H1 (cell line): ENCODE data around the gene CHRM3. TPM values are rescaled to one million over a fixed set of nuclear protein-coding genes. Genes with fewer than 3 reads are reported as not detected.

Experiments
- CTCF ChIA-PET: fragments of 300-600 bp; sonication (Branson Sonifier 250); formaldehyde crosslinking; loops from one replicate; lab custom pipeline; 2021; ENCODE audit not compliant: partially characterized antibody; lab: Charles Lee
- POLR2A ChIA-PET: fragments of 300-600 bp; sonication (Branson Sonifier 250); formaldehyde crosslinking; loops from one replicate; lab custom pipeline; 2021; ENCODE audit warnings: inconsistent platforms; ENCODE audit not compliant: partially characterized antibody; lab: Charles Lee
- DNase-seq, 2 experiments: peaks; one replicate each; pipeline versions ENCODE4 v3.0.0 to v3.0.0-alpha.2; 2010 to 2022; ENCODE audit warnings: low spot score in 2 of 2, low read depth in 1 of 2, mixed read lengths in 1 of 2
- FAIRE-seq: peaks from 2 replicates; lab custom pipeline; 2011; peaks lifted over from hg19 to GRCh38; lab: Jason Lieb, UNC
- H2AFZ ChIP-seq: 2 replicates; pipeline ENCODE4 v1.8.1; 2012; ENCODE audit warnings: low read length, inconsistent platforms
- H2AK5ac ChIP-seq: 2 replicates; pipeline ENCODE4 v1.6.1; 2013; ENCODE audit warnings: low read depth, low read length
- H2BK120ac ChIP-seq: replicated peaks from 2 replicates; pipeline ENCODE3; 2013; ENCODE audit warnings: low read depth, low read length, inconsistent platforms
- H2BK12ac ChIP-seq: 2 replicates; pipeline ENCODE4 v1.6.1; 2013; ENCODE audit warnings: low read depth, low read length
- H2BK15ac ChIP-seq: 2 replicates; pipeline ENCODE4 v1.6.1; 2013; ENCODE audit warnings: low read length
- H2BK20ac ChIP-seq: 2 replicates; pipeline ENCODE4 v1.6.1; 2013; ENCODE audit warnings: low read length
- H2BK5ac ChIP-seq: 2 replicates; pipeline ENCODE4 v1.6.1; 2013; ENCODE audit warnings: low read depth, low read length
- H3K14ac ChIP-seq: 2 replicates; pipeline ENCODE4 v1.6.1; 2013; ENCODE audit warnings: inconsistent platforms; ENCODE audit not compliant: insufficient read length
- H3K18ac ChIP-seq: 2 replicates; pipeline ENCODE4 v1.6.1; 2013; ENCODE audit warnings: low read length; ENCODE audit errors: extremely low read depth
- H3K23ac ChIP-seq: 2 replicates; pipeline ENCODE4 v1.6.1; 2013; ENCODE audit warnings: inconsistent platforms; ENCODE audit not compliant: insufficient read length
- H3K23me2 ChIP-seq: 2 replicates; pipeline ENCODE4 v1.6.1; 2013; ENCODE audit warnings: low read depth, low read length
- H3K27ac ChIP-seq: 2 replicates; pipeline ENCODE4 v1.6.1; 2011; ENCODE audit warnings: low read depth, low read length, inconsistent platforms
- H3K27me3 ChIP-seq, 4 experiments: replicated peaks in 1 of 4; 1 replicate in 1 of 4; 2 replicates in 3 of 4; pipeline versions ENCODE4 v1.6.1 to v1.8.1; 2011 to 2013; ENCODE audit warnings: low read length in 3 of 4, mild to moderate bottlenecking in 3 of 4, inconsistent platforms in 2 of 4, mixed read lengths in 2 of 4, moderate library complexity in 1 of 4; ENCODE audit not compliant: control insufficient read depth in 3 of 4, insufficient read depth in 3 of 4; ENCODE audit errors: extremely low read depth in 1 of 4
- H3K36me3 ChIP-seq, 4 experiments: 2 replicates each; pipeline versions ENCODE4 v1.6.1 to v1.8.1; 2011 to 2013; ENCODE audit warnings: mild to moderate bottlenecking in 4 of 4, low read length in 3 of 4, moderate library complexity in 2 of 4, control low read depth in 1 of 4, inconsistent platforms in 1 of 4; ENCODE audit not compliant: insufficient read depth in 4 of 4, control insufficient read depth in 2 of 4
- H3K4ac ChIP-seq: replicated peaks from 2 replicates; pipeline ENCODE3; 2013; ENCODE audit warnings: low read length, low read depth, mixed read lengths, inconsistent platforms; ENCODE audit not compliant: insufficient read length
- H3K4me1 ChIP-seq, 4 experiments: replicated peaks in 1 of 4; 1 replicate in 1 of 4; 2 replicates in 3 of 4; pipeline versions ENCODE4 v1.6.1 to v1.8.1; 2011 to 2013; ENCODE audit warnings: low read length in 3 of 4, inconsistent platforms in 2 of 4, mixed read lengths in 1 of 4; ENCODE audit not compliant: insufficient read depth in 4 of 4, control insufficient read depth in 3 of 4
- H3K4me2 ChIP-seq, 2 experiments: 2 replicates each; pipeline versions ENCODE4 v1.6.1 to v1.8.1; 2011 to 2013; ENCODE audit warnings: low read depth in 2 of 2, low read length in 2 of 2, control low read depth in 1 of 2, inconsistent platforms in 1 of 2, mild to moderate bottlenecking in 1 of 2; ENCODE audit not compliant: insufficient read depth in 1 of 2
- H3K4me3 ChIP-seq, 4 experiments: fragments of 200-600, 300-600 bp in 1 of 4; sonication (generic), shearing (Covaris generic), sonication (Bioruptor Twin) in 1 of 4; 2 replicates each; pipeline versions ENCODE4 v1.5.1 to v1.8.1; 2011 to 2016; ENCODE audit warnings: low read length in 4 of 4, low read depth in 3 of 4, control low read depth in 2 of 4, inconsistent platforms in 2 of 4, mild to moderate bottlenecking in 2 of 4, mixed read lengths in 1 of 4, moderate library complexity in 1 of 4; ENCODE audit not compliant: insufficient read depth in 2 of 4; ENCODE audit errors: extremely low read depth in 1 of 4
- H3K56ac ChIP-seq: replicated peaks from 2 replicates; pipeline ENCODE3; 2013; ENCODE audit warnings: low read depth, mild to moderate bottlenecking, mixed read lengths, low read length, inconsistent platforms; ENCODE audit not compliant: insufficient read length
- H3K79me1 ChIP-seq: 2 replicates; pipeline ENCODE4 v1.6.1; 2013; ENCODE audit warnings: low read depth, low read length, control low read depth
- H3K79me2 ChIP-seq, 2 experiments: 2 replicates each; pipeline versions ENCODE4 v1.6.1 to v1.8.1; 2012 to 2013; ENCODE audit warnings: low read length in 2 of 2, mild to moderate bottlenecking in 2 of 2, inconsistent platforms in 1 of 2; ENCODE audit not compliant: insufficient read depth in 2 of 2, control insufficient read depth in 1 of 2
- H3K9ac ChIP-seq, 4 experiments: replicated peaks in 1 of 4; 1 replicate in 1 of 4; 2 replicates in 3 of 4; pipeline versions ENCODE4 v1.6.1 to v1.8.1; 2011 to 2013; ENCODE audit warnings: low read depth in 3 of 4, low read length in 3 of 4, control low read depth in 2 of 4, mild to moderate bottlenecking in 2 of 4, moderate library complexity in 2 of 4, inconsistent platforms in 1 of 4; ENCODE audit errors: extremely low read depth in 1 of 4
- H3K9me3 ChIP-seq, 2 experiments: 2 replicates each; pipeline versions ENCODE4 v1.6.1 to v1.8.1; 2012 to 2013; ENCODE audit warnings: mild to moderate bottlenecking in 2 of 2, moderate library complexity in 2 of 2, control low read depth in 1 of 2, inconsistent platforms in 1 of 2, low read depth in 1 of 2, low read length in 1 of 2, mixed read lengths in 1 of 2; ENCODE audit not compliant: insufficient read depth in 2 of 2
- H4K20me1 ChIP-seq, 2 experiments: replicated peaks in 1 of 2; 2 replicates each; pipeline versions ENCODE3 to v1.8.1; 2011 to 2013; ENCODE audit warnings: inconsistent platforms in 2 of 2, low read length in 2 of 2, mild to moderate bottlenecking in 1 of 2; ENCODE audit not compliant: insufficient read depth in 2 of 2, control insufficient read depth in 1 of 2
- H4K5ac ChIP-seq: 2 replicates; pipeline ENCODE4 v1.6.1; 2013; ENCODE audit warnings: low read length, low read depth, mixed read lengths, inconsistent platforms; ENCODE audit not compliant: insufficient read length
- H4K8ac ChIP-seq: 2 replicates; pipeline ENCODE4 v1.8.0; 2013; ENCODE audit warnings: mild to moderate bottlenecking, moderate library complexity, low read length, inconsistent platforms; ENCODE audit not compliant: insufficient read depth; ENCODE audit errors: extremely low read depth
- H4K91ac ChIP-seq: replicated peaks from 2 replicates; pipeline ENCODE3; 2013; ENCODE audit warnings: low read length, mixed read lengths, inconsistent platforms; ENCODE audit not compliant: insufficient read length
- BACH1 ChIP-seq: IDR thresholded peaks from 2 replicates; pipeline ENCODE4 v1.6.1; 2012; ENCODE audit warnings: low read length, improper control_type of control experiment
- CEBPB ChIP-seq: IDR thresholded peaks from 2 replicates; pipeline ENCODE4 v1.6.1; 2012; ENCODE audit warnings: low read depth, low read length
- EGR1 ChIP-seq: IDR thresholded peaks from 2 replicates; pipeline ENCODE4 v1.6.1; 2011; ENCODE audit warnings: low read depth, low read length, borderline replicate concordance
- EZH2 ChIP-seq: fragments of 200-600 bp; sonication (generic); IDR thresholded peaks from 2 replicates; pipeline ENCODE4 v1.7.1; 2012; ENCODE audit warnings: low read depth, mild to moderate bottlenecking, moderate library complexity, low read length, inconsistent platforms; ENCODE audit not compliant: severe bottlenecking
- NANOG ChIP-seq: IDR thresholded peaks from 2 replicates; pipeline ENCODE4 v1.6.1; 2011; ENCODE audit warnings: low read length, low read depth, mild to moderate bottlenecking, inconsistent platforms; ENCODE audit not compliant: insufficient read depth, poor library complexity, severe bottlenecking
- POU5F1 ChIP-seq: IDR thresholded peaks from 2 replicates; pipeline ENCODE4 v1.6.1; 2011; ENCODE audit warnings: low read depth, mild to moderate bottlenecking, low read length, moderate library complexity
- RXRA ChIP-seq: IDR thresholded peaks from 2 replicates; pipeline ENCODE4 v1.6.1; 2011; ENCODE audit warnings: low read depth, mild to moderate bottlenecking, low read length, moderate library complexity; ENCODE audit not compliant: insufficient read depth
- TCF12 ChIP-seq: IDR thresholded peaks from 2 replicates; pipeline ENCODE4 v1.6.1; 2011; ENCODE audit warnings: low read depth, mild to moderate bottlenecking, low read length
- WGBS, 2 experiments: shearing (Covaris generic) in 1 of 2; methylation state at CpG; one replicate each; pipeline versions ENCODE4 v1.1.6 to v1.1.7; 2013 to 2015; ENCODE audit warnings: low lambda C conversion rate in 2 of 2, mixed read lengths in 2 of 2, inconsistent platforms in 1 of 2, low coverage in 1 of 2, missing lambda C conversion rate in 1 of 2; ENCODE audit not compliant: insufficient replicate concordance in 2 of 2, insufficient coverage in 1 of 2, insufficient read length in 1 of 2; ENCODE audit errors: extremely low coverage in 1 of 2, missing lambda C conversion rate in 1 of 2; 5-methylcytosine and 5-hydroxymethylcytosine counted together
- polyA plus RNA-seq, 7 experiments: library from polyadenylated mRNA; depleted of rRNA in 3 of 7; stranded (reverse) in 5 of 7; unstranded in 2 of 7; fragments of >200 nt in 5 of 7; fragments of 200-250 nt in 2 of 7; gene quantifications; 1 replicate in 5 of 7; 2 replicates in 1 of 7; 4 replicates in 1 of 7; pipeline versions ENCODE4 v1.2.1 to v1.2.3, GENCODE V29; 2011 to 2013; ENCODE audit warnings: missing spikeins in 2 of 7, mixed read lengths in 2 of 7
- total RNA-seq: library from RNA; stranded (reverse); fragmentation: NEBNext Ultra II Directional; extraction: Animal tissue kit (Norgen Biotek cat#: 25700); gene quantifications from 2 replicates; pipeline ENCODE4 v1.2.1, GENCODE V29; 2021
- TF ChIP-seq, protein P1 (sequence below): IDR thresholded peaks from 2 replicates; pipeline ENCODE4 v1.6.1; 2012; ENCODE audit warnings: inconsistent platforms
- TF ChIP-seq, protein P2 (sequence below): IDR thresholded peaks from 2 replicates; pipeline ENCODE4 v1.6.1; 2012; ENCODE audit warnings: inconsistent platforms
- TF ChIP-seq, protein P3 (sequence below), 3 experiments: IDR thresholded peaks; 1 replicate in 2 of 3; 2 replicates in 1 of 3; pipeline versions ENCODE4 v1.5.1 to v1.6.1; 2011; ENCODE audit warnings: low read length in 3 of 3, mild to moderate bottlenecking in 3 of 3, inconsistent platforms in 2 of 3, low read depth in 1 of 3, moderate library complexity in 1 of 3; ENCODE audit not compliant: insufficient read depth in 1 of 3; ENCODE audit errors: control extremely low read depth in 1 of 3

Gene CHRM3
- total and polyA plus RNA-seq, 2 of the 8 experiments (the other 6 are each of a cell fraction or from before 2014, with no cell fraction given): 3.3 to 5.0 TPM

DNA sequence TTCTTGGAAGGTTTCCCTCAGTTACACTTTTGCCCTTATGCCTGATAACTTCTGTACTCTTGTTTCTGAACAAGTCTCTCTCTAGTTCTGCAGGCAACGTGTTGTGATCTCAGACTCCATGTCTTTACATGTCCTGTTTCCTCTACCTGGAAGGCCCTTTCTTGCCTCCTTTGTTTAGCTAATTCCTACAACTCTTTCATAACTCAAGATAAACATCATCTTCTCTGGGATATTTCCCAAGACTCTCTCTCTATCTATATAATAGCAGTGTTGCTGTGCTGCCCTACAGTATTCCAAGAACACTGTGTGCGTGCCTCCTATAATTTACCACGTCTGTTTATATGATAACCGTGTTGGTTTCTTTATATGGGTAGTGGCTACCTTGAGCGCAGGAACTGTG, 47.8 kb downstream of the CHRM3 start:
- Histone ChIP-seq H2BK15ac (no peak overlapping the region), H3K14ac (no peak overlapping the region), H3K9ac (no peak overlapping the region), H3K27ac (no peak overlapping the region), H3K23ac (no peak overlapping the region), H3K27me3 (no peaks in the 10 kb centered on the region), H4K91ac (no peak overlapping the region), H3K4ac (no peak overlapping the region), H3K79me2 (no peaks in the 10 kb centered on the region), H4K8ac (no peak overlapping the region), H4K5ac (no peak overlapping the region), H2BK20ac (no peak overlapping the region), H3K4me2 (no peak overlapping the region), H4K20me1 (no peaks in the 10 kb centered on the region), H3K4me1 (no peaks in the 10 kb centered on the region), H2AFZ (no peak overlapping the region), H3K18ac (no peak overlapping the region), H3K36me3 (no peaks in the 10 kb centered on the region), H3K56ac (no peak overlapping the region), H2BK5ac (no peak overlapping the region), H3K4me3 (no peak overlapping the region), H2AK5ac (no peak overlapping the region), H3K9me3 (no peaks in the 10 kb centered on the region), H3K23me2 (no peaks in the 10 kb centered on the region), H2BK120ac (no peak overlapping the region), H3K79me1 (no peaks in the 10 kb centered on the region), H2BK12ac (no peak overlapping the region)
- CTCF ChIA-PET: interaction anchor here (0.6 kb wide), 1 partner anchor 1347 kb away, joined by 4 read pairs; no protein-coding TSS in a partner anchor
- POLR2A ChIA-PET: no interaction called here
- DNase-seq (no peak), FAIRE-seq (no peak)
- WGBS, 2 experiments: 98% methylated on average over 5 of the region's 5 CpGs; no CpG with 5 or more reads in 1 of the 2 experiments
- TF ChIP-seq EZH2 (no peak), NANOG (no peak), CEBPB (no peak), EGR1 (no peak), TCF12 (no peak), RXRA (no peak), BACH1 (no peak), POU5F1 (no peak)
- TF ChIP-seq, protein P1, sequence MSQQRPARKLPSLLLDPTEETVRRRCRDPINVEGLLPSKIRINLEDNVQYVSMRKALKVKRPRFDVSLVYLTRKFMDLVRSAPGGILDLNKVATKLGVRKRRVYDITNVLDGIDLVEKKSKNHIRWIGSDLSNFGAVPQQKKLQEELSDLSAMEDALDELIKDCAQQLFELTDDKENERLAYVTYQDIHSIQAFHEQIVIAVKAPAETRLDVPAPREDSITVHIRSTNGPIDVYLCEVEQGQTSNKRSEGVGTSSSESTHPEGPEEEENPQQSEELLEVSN: no peak
- TF ChIP-seq, protein P2, sequence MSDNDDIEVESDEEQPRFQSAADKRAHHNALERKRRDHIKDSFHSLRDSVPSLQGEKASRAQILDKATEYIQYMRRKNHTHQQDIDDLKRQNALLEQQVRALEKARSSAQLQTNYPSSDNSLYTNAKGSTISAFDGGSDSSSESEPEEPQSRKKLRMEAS: no peak
- TF ChIP-seq, protein P3, sequence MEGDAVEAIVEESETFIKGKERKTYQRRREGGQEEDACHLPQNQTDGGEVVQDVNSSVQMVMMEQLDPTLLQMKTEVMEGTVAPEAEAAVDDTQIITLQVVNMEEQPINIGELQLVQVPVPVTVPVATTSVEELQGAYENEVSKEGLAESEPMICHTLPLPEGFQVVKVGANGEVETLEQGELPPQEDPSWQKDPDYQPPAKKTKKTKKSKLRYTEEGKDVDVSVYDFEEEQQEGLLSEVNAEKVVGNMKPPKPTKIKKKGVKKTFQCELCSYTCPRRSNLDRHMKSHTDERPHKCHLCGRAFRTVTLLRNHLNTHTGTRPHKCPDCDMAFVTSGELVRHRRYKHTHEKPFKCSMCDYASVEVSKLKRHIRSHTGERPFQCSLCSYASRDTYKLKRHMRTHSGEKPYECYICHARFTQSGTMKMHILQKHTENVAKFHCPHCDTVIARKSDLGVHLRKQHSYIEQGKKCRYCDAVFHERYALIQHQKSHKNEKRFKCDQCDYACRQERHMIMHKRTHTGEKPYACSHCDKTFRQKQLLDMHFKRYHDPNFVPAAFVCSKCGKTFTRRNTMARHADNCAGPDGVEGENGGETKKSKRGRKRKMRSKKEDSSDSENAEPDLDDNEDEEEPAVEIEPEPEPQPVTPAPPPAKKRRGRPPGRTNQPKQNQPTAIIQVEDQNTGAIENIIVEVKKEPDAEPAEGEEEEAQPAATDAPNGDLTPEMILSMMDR (IDR thresholded peaks at IDR 0.05; ENCODE audit: control extremely low read depth in 1 of 3, insufficient read depth in 1 of 3, low read depth in 1 of 3, low read length in 3 of 3): no peak
